ENCODE results near the gene SORCS2.
A peak's percentile ranks its signal among the peaks of the same experiment; 100 is the strongest.

The SORCS2 gene

GRCh38 chr4:7709431-7709830, 517.1 kb downstream of the SORCS2 start:
- DNase-seq, result no peak

- no peak for DNase-seq
Measured at GRCh38 chr4:7710126-7710525, 517.8 kb downstream of the SORCS2 start.

DNA sequence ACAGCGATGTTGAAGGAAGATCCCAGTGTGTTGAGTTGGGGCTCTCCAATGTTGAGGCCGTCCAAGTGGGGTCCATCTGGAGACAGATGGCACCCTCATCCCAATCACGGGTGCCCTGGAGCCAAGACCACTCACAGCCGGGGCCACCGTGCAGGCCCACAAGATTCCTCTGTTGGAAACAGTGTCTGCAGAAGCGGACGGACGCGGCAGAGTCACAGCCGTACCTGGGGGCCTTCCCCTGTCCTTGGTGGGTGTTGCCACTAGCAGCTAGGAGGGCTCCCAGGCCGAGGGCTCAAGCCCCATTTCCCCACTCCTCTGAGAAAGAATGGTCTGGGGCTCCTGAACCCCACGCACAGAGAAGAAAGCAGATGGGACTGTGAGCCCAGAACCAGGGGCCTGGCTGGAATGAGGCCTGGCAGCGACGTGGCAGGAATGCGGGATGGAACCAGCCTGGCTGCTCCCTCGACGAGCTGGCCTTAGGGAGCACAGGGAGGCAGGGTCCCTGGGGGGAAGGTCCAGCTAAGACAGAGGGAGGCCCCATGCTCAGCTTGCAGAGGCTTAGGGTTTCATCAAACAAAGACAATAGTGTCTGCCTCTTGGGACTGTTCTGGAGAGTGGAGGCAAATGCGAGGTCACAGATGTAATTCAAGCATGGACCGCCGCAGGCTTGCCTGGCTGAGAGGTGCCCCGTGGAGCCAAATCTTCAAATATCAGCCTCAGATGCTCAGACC, 518.4 kb downstream of the SORCS2 start:
- DNase-seq, result no peak

DNA sequence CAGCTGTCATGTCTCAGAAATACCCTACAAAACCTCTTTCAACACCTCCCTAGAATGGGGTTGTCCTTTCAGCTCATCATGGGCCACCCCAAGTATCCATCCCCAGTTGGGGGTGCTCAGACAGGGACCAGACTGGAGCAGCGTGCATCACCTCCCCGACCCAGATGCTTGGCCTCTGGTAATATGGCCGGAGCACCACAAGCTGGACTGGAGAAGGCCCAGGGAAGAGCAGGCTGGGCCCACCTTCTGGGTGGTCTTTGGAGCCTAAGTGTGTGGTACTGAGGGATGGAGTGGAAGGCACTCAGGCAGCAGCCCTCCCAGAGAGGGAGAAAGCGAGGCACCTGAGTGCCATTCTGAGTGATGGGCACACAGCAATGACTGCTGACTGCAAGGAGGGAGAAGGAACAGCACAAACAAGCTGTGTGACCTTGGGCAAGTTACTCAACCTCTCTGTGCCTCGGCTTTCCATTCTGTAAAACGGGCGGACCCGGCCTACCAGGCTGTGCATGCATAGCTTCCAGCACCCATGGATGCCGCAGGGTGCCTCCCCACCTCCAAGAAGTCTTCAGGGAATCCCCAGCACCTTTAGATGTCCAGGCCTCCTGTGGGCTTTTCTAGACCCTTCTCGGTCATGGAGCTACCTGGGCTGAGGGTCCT, 519.1 kb downstream of the SORCS2 start:
- DNase-seq, result no peak

DNA sequence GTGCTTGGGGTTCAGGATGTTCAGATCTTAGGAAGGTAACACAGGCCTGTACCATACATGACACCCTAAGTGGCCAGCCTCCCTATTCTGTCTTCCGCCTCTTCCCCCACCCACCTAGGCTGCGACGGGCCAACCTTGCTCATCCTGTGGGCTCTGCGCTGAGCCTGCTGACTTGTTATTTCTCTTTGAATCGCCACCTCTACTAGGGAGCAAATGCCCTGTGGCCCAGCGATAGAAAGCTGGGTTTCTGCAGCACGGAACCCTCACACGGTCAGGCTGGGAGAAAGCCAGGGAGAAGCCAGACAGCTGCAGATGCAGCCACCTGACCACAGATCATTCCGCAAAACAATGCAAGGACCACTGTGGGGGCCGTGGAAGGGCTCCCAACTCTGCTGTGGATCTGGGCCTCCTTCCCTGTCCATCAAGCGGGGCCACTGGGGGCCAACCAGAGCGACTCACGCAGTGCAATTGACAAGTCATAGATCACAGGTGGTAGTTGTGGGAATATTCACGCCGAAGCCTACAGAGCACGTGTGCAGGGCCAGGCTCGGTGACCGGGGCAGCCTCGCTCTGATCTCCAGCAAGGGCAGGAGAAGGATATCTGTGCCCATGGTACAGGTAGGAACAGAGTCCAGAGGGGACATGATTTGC, 519.8 kb downstream of the SORCS2 start:
- DNase-seq, result no peak

DNA sequence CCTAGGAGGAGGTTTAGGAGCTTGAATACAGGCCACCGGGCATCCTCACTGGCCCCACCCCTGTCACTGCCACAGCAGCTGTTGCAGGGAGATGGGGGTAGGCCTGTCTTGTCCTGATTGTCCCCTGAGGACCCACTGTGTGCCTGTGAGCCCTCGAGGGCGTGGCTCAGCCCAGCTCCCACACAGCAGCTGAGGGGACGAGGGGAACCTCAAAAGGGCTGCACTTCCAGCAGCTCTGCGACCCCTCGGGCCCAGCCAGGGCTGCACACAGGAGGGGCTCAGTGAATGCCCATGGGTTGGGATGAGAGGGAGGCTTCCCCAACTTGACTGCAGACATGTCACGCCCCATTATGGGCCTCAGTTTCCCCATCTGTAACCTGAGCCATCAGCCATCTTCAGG, 521.4 kb downstream of the SORCS2 start:
- no peak for DNase-seq

DNA sequence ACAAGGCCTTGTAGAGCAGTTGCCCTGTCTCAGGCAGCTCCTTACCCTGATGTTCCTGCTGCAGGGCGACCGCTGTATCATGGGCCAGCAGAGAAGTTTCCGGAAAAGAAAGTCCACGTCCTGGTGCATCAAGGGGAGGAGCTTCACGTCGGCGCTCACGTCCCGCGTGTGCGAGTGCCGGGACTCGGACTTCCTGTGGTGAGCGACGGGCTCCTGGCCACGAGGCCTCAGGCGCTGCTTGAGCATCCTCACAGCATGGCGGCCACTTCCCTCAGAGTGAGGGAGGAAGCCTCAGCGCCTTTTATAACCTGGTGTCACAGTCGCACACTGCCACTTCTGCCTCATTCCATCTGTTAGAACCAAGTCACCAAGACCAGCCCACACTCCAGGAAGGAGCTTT, 521.8 kb downstream of the SORCS2 start:
- no peak for DNase-seq

- no peak for DNase-seq
Measured at GRCh38 chr4:7714738-7715137, 522.4 kb downstream of the SORCS2 start.

GRCh38 chr4:7715271-7716009, 523.1 kb downstream of the SORCS2 start:
- DNase-seq, result no peak

- no peak for DNase-seq
Measured at GRCh38 chr4:7716010-7716721, 523.8 kb downstream of the SORCS2 start.

GRCh38 chr4:7717161-7717560, 524.8 kb downstream of the SORCS2 start:
- DNase-seq, result no peak

DNA sequence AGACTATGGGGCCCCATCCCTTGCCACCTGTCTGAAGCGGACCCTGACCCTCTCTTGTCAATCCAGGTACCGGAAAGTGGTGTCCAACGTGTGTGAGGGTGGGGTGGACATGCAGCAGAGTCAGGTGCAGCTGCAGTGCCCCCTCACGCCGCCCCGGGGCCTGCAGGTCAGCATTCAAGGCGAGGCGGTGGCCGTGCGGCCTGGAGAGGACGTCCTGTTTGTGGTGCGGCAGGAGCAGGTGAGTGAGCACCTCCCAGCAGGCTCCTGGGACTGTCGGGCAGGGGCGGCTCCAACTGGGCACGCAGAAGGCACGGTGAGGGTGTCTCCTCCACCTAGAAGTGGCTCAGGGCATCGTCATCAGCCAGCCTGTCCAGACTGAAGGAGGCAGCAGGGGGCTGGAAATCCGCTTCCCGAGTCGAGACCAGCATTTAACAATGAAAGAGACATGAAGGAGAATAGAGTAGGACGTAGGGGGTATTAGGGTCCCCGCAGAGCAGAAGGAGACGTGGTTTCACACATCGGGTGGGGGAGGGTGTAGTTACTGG, 525.7 kb downstream of the SORCS2 start:
- no peak for DNase-seq

GRCh38 chr4:7719354-7720174, 527.2 kb downstream of the SORCS2 start:
- peak; percentile 66 for DNase-seq

- DNase-seq, result no peak
Measured at GRCh38 chr4:7721984-7722551, 529.7 kb downstream of the SORCS2 start.

- no peak for DNase-seq
Measured at GRCh38 chr4:7722766-7723387, 530.5 kb downstream of the SORCS2 start.

DNA sequence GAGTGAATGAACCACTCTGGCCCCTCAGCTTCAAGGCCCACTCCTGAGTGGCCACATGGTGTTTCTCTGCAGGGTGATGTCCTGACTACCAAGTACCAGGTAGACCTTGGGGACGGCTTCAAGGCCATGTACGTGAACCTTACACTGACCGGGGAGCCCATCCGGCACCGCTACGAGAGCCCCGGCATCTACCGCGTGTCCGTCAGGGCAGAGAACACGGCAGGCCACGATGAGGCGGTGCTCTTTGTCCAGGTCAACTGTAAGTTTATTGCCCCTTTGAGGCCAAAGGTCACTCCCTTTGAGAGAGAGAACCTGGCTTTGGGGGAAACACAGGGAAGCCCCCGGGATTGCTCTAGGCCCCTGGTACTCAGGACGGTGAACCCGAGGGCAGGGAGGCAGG, 531.3 kb downstream of the SORCS2 start:
- DNase-seq, result no peak

DNA sequence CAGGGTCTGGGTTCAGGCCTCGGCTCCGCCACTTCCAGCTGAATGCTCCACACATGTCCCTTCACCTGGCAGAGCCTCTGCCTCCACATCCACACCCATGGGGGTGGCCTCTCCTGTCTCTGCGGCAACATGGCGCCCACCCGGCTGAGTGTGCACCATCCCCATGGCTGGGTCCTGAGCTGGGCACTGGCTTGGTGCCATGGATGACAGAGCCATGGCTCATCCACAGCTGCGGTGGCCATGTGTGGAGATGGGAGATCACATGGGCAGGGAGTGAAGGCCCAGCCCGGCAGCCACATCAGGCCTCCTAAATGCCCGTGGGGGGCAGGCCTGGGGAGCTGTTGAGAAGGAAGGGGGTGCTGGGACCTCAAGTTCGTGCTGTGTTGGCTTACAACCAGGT, 533.6 kb downstream of the SORCS2 start:
- no peak for DNase-seq

DNA sequence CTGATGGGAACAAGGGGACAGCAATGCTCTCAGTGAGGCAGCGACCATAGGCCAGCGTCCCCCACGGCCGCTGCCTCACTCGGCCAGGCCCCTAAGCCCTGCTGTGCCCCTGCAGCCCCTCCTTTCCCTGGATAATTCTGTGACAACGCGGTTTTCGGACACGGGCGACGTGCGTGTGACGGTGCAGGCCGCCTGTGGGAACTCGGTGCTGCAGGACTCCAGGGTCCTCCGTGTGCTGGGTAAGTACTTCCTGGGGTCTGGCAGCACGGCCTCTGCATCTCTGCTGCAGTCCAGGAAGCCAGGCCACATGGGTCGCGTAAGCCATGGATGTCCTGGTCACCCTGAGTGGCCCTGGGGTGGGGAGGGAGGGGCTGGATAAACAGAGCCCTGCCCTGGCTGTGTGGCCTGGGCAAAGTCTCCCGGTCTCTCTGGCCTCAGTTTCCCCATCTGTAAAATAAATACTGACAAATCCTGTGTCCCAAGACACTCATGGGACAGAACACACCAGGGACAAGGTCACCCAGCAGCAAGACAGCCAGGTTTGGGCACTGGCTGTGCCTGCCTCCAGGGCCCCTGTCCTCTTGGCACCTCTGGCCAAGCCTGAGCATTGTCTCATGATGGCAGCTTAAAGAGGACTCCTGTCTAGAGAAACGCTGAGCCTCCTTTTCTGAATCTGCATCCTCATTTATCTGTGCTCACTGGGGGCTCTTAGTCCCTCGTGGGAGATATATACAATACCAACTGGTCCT, 534.5 kb downstream of the SORCS2 start:
- DNase-seq, result no peak

- no peak for DNase-seq
Measured at GRCh38 chr4:7727749-7728148, 535.4 kb downstream of the SORCS2 start.

- DNase-seq, result no peak
Measured at GRCh38 chr4:7731437-7731836, 539.1 kb downstream of the SORCS2 start.
